Esophagus (tissue), 2 donors: ENCODE data around the gene SLX9. TPM values are rescaled to one million over a fixed set of nuclear protein-coding genes. Genes with fewer than 3 reads are reported as not detected.
"Not testable (repeated sequence)": the region's sequence is repeated elsewhere in the genome, so short reads cannot be mapped to it uniquely, and the experiment has no call there.

Experiments
- H3K27ac ChIP-seq, 2 donors: one replicate each; pipeline ENCODE4 v1.5.1; 2013; ENCODE audit warnings: low read depth in 2 of 2, mild to moderate bottlenecking in 2 of 2, inconsistent platforms in 1 of 2, low read length in 1 of 2, moderate library complexity in 1 of 2
- H3K27me3 ChIP-seq, 2 donors: one replicate each; pipeline ENCODE4 v1.6.1; 2013; ENCODE audit warnings: low read length in 2 of 2, control low read depth in 1 of 2, mild to moderate bottlenecking in 1 of 2; ENCODE audit not compliant: insufficient read depth in 2 of 2, control insufficient read depth in 1 of 2
- H3K36me3 ChIP-seq, 2 donors: one replicate each; pipeline ENCODE4 v1.6.1; 2013; ENCODE audit warnings: low read length in 1 of 2; ENCODE audit not compliant: control insufficient read depth in 2 of 2, insufficient read depth in 2 of 2
- H3K4me1 ChIP-seq, 2 donors: one replicate each; pipeline ENCODE4 v1.6.1; 2013; ENCODE audit warnings: low read length in 1 of 2; ENCODE audit not compliant: control insufficient read depth in 2 of 2, insufficient read depth in 2 of 2
- H3K4me3 ChIP-seq, 2 donors: one replicate each; pipeline ENCODE4 v1.5.1; 2013; ENCODE audit warnings: low read length in 2 of 2, mild to moderate bottlenecking in 2 of 2, low read depth in 1 of 2, moderate library complexity in 1 of 2
- H3K9me3 ChIP-seq, 2 donors: one replicate each; pipeline ENCODE4 v1.6.1; 2013; ENCODE audit warnings: mild to moderate bottlenecking in 2 of 2, low read depth in 1 of 2, low read length in 1 of 2, moderate library complexity in 1 of 2; ENCODE audit not compliant: control insufficient read depth in 2 of 2, insufficient read depth in 1 of 2
- WGBS, 2 donors: extraction: QIAGEN DNeasy Blood & Tissue Kit; methylation state at CpG; one replicate each; pipeline ENCODE4 v1.1.7; 2013; 5-methylcytosine and 5-hydroxymethylcytosine counted together
- polyA plus RNA-seq, 2 donors: library from polyadenylated mRNA; stranded (reverse); fragments of 200-250 nt; gene quantifications; one replicate each; pipeline ENCODE4 v1.2.3, GENCODE V29; 2013
- donor health status: healthy with polysubstance abuse.
- donor health status: Bipolar disorder and iron deficiency.

The SLX9 gene
- polyA plus RNA-seq, 2 donors: 12.4 to 16.1 TPM

DNA sequence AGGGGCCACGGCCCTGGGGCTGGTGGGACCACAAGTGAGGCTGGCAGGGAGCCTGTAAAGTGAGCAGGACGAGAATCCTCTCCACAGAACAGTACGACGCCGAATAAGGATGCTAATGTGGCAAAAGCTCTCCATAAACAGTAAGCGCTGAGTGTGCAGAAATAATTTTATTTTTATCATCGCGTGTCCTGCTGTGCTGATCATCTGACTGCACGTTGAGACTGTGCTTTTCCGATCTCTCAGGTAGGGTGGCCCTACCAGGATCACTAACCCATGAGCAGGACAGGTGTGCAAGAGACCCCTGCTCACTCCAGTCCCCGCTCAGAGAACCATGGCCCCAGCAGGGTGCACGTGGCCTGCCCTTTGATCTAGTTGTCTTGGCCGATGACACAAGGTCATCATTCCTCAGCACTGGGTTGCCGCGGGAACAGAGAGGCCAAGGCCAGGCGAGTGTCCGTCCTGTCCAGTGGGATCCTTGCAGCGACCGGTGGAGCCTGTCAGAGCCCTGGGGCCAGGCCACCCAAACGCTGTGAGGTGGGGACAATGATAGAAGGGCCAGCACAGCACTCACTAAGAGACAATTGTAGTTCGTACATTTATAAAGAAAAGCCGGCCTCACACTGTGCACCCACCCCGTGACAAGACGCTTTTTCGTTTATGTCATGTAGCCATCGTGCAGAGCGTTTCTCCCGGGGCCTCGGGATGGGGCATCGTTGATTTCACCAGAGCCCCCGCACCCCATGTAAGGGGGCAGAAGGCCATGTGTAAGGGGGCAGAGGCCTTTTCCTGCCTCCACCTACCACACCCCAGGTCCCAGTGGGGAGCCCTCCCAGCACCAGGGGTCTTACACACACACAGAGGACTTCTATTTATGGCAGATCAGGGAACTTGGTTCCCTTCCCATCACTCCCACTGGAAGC lies 81.9 kb downstream of the SLX9 start:
- H3K4me1 ChIP-seq: peaks cover 0 to 2% of the 10 kb centered on the region in 2 donors
- no peaks in the 10 kb centered on the region for H3K27me3 ChIP-seq
- H3K4me3 ChIP-seq: no peak overlapping the region
- 83 to 87% methylated on average over 30 to 31 of the region's 31 CpGs for WGBS, 2 donors
- no peaks in the 10 kb centered on the region for H3K9me3 ChIP-seq
- no peaks in the 10 kb centered on the region for H3K36me3 ChIP-seq
- H3K27ac ChIP-seq: no peak overlapping the region

DNA sequence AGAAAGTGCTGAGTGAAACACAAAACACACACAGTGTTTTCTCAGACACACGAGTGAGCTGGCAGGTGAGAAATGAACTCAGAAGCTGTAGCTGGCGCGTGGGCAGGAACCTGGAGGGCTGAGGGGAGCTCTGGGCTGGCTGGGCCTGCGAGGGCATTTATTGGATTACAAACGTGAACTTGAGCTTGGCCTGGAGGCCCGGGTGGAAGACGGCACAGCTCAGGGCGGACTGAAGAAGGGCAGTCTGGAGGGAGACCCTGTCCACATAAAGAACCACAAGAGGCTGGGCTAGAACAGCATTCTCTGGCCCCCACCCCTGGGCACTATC lies 82.5 kb downstream of the SLX9 start:
- WGBS, 2 donors: 76 to 80% methylated on average over 8 of the region's 8 CpGs
- no peak overlapping the region for H3K4me3 ChIP-seq
- no peaks in the 10 kb centered on the region for H3K9me3 ChIP-seq
- no peaks in the 10 kb centered on the region for H3K27me3 ChIP-seq
- H3K27ac ChIP-seq: no peak overlapping the region
- H3K36me3 ChIP-seq: no peaks in the 10 kb centered on the region
- H3K4me1 ChIP-seq: peaks cover 0 to 2% of the 10 kb centered on the region in 2 donors

DNA sequence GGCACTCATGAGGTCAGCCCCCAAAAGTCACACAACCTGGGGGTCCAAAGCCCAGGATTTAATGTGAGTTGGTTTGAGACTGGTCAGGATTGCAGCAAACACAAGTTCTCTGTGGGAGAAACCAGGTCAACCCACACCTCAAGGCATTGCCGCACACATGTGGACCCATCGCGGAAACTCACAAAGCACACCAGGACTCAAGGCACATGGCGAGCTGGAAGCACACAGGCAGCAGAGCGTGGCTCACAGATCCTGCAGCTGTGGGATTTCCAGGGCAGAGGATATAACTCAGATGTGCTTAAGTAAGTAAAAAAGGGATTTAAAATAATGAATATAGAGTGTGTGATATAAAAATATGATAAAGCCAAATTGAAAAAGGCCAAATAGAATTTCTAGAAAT lies 82.9 kb downstream of the SLX9 start:
- no peaks in the 10 kb centered on the region for H3K9me3 ChIP-seq
- H3K36me3 ChIP-seq: no peaks in the 10 kb centered on the region
- H3K27ac ChIP-seq: no peak overlapping the region
- 94% methylated on average over 5 of the region's 5 CpGs for WGBS, 2 donors
- no peak overlapping the region for H3K4me3 ChIP-seq
- no peaks in the 10 kb centered on the region for H3K27me3 ChIP-seq
- peaks cover 0 to 2% of the 10 kb centered on the region in 2 donors for H3K4me1 ChIP-seq

- H3K4me1 ChIP-seq, H3K27me3 ChIP-seq, H3K9me3 ChIP-seq, H3K4me3 ChIP-seq, H3K36me3 ChIP-seq, H3K27ac ChIP-seq: not testable (repeated sequence)
- 91 to 93% methylated on average over 4 of the region's 4 CpGs for WGBS, 2 donors
These were observed 84.7 kb downstream of the SLX9 start for GRCh38 chr21:45024516-45024915.

DNA sequence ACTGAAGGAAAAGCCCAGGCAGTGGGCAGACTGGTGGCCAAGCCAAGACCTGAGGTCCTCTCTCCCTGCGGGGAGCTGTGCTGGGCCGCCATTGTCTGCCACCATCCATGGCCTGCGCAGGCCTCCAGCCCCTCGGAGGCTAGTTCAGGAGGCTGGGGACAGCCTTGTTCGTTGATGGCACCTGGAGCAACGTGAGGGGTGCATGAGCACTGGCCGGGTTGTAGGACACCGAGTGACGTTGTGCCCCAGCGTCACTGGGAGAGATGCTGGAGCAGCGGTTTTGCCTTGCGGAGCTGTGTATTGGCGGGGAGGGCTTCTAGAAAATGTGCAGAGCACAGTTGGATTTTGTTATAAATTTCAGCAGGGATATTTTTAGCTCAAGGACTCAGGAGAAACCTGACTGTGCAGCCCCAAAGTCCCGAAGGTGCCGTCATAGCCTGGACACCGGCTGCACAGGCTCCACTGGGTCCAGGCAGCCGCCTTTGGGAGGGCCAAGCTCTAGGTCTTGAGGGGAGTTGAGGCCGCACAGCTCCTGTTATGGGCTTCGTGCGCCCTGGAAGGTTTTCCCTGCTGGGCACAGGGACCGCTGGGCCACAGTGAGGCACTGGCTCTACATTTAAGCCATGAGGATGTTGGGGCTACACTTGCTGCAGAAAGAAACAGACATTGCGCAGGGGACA lies 86.4 kb downstream of the SLX9 start:
- H3K9me3 ChIP-seq: no peaks in the 10 kb centered on the region
- peaks cover 0 to under 1% of the 10 kb centered on the region in 2 donors for H3K4me1 ChIP-seq
- no peak overlapping the region for H3K27ac ChIP-seq
- no peaks in the 10 kb centered on the region for H3K27me3 ChIP-seq
- no peaks in the 10 kb centered on the region for H3K36me3 ChIP-seq
- H3K4me3 ChIP-seq: no peak overlapping the region
- 90 to 94% methylated on average over 22 of the region's 22 CpGs for WGBS, 2 donors

Other genes with a start within 250 kb of the SLX9 start
- gene KRTAP10-12, start 242.9 kb upstream of the SLX9 start, polyA plus RNA-seq: not detected
- gene TSPEAR, start 228.5 kb upstream of the SLX9 start, polyA plus RNA-seq: under 1 TPM; 0.01 to 0.04 TPM
- gene UBE2G2, start 138.2 kb upstream of the SLX9 start, polyA plus RNA-seq: 10 to 100 TPM; 28.1 to 30.4 TPM
- 10 to 100 TPM; 13.4 to 36.5 TPM for gene SUMO3, start 122.0 kb upstream of the SLX9 start, polyA plus RNA-seq
- 10 to 100 TPM; 45.8 to 47.4 TPM for gene PTTG1IP, start 66.3 kb upstream of the SLX9 start, polyA plus RNA-seq
- gene ITGB2, start 19.1 kb upstream of the SLX9 start, polyA plus RNA-seq: 10 to 100 TPM in 1 of 2 donors, 1 to 10 TPM in 1; 7.3 to 10.0 TPM
- gene ADARB1, start 134.6 kb downstream of the SLX9 start, polyA plus RNA-seq: 1 to 10 TPM; 4.7 to 7.9 TPM